ENCODE measurements around the gene RAMP3. TPM values are rescaled to one million over a fixed set of nuclear protein-coding genes. Genes with fewer than 3 reads are reported as not detected.

RAMP3 gene
- total and polyA plus RNA-seq, 10 of the 15 experiments (the other 5 are each of a cell fraction or from before 2014, with no cell fraction given) = not detected

- TF ChIP-seq, protein P1, sequence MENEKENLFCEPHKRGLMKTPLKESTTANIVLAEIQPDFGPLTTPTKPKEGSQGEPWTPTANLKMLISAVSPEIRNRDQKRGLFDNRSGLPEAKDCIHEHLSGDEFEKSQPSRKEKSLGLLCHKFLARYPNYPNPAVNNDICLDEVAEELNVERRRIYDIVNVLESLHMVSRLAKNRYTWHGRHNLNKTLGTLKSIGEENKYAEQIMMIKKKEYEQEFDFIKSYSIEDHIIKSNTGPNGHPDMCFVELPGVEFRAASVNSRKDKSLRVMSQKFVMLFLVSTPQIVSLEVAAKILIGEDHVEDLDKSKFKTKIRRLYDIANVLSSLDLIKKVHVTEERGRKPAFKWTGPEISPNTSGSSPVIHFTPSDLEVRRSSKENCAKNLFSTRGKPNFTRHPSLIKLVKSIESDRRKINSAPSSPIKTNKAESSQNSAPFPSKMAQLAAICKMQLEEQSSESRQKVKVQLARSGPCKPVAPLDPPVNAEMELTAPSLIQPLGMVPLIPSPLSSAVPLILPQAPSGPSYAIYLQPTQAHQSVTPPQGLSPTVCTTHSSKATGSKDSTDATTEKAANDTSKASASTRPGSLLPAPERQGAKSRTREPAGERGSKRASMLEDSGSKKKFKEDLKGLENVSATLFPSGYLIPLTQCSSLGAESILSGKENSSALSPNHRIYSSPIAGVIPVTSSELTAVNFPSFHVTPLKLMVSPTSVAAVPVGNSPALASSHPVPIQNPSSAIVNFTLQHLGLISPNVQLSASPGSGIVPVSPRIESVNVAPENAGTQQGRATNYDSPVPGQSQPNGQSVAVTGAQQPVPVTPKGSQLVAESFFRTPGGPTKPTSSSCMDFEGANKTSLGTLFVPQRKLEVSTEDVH (IDR thresholded peaks at IDR 0.05; ENCODE audit: low read depth, partially characterized antibody) = no peak
- no peak for TF ChIP-seq PBX3 (IDR thresholded peaks at IDR 0.05; ENCODE audit: insufficient replicate concordance, low read depth, low read length)
- no peak for TF ChIP-seq MYB (IDR thresholded peaks at IDR 0.05; ENCODE audit: borderline replicate concordance, low read depth, low read length)
- TF ChIP-seq SRF (IDR thresholded peaks at IDR 0.05; ENCODE audit: low read depth in 2 of 2, low read length in 2 of 2) = no peak
- TF ChIP-seq BHLHE40 (IDR thresholded peaks at IDR 0.05; ENCODE audit: borderline replicate concordance in 1 of 2, low read depth in 2 of 2, low read length in 1 of 2) = no peak
- TF ChIP-seq SIN3A (IDR thresholded peaks at IDR 0.05; ENCODE audit: low read depth, low read length) = no peak
- TF ChIP-seq ZNF687 (IDR thresholded peaks at IDR 0.05) = no peak
- no peak for TF ChIP-seq RCOR1 (conservative IDR thresholded peaks at IDR 0.05; ENCODE audit: low read depth, low read length)
These were observed 63.4 kb downstream of the RAMP3 start (continued) for GRCh38 chr7:45220846-45221618.

Measured in GM12878 (cell line).